BLaER1 treated with 17β-estradiol and CSF1 and Interleukin-3, amounts not matched to agents 10 nM and 100 nM (cell line): ENCODE data around the gene OCA2.

ENCODE experiments used
- H3K27ac ChIP-seq, 11 experiments: shearing (Covaris generic); formaldehyde crosslinking; 2 replicates each; pipeline ENCODE4 v1.8.1; 2022
- H3K27me3 ChIP-seq, 11 experiments: shearing (Covaris generic); formaldehyde crosslinking; 2 replicates each; pipeline ENCODE4 v1.8.1; 2022
- H3K36me3 ChIP-seq, 11 experiments: shearing (Covaris generic); formaldehyde crosslinking; 2 replicates each; pipeline ENCODE4 v1.8.1; 2022
- H3K4me1 ChIP-seq, 10 experiments: shearing (Covaris generic); formaldehyde crosslinking; 2 replicates each; pipeline ENCODE4 v1.8.1; 2022
- H3K4me2 ChIP-seq, 11 experiments: shearing (Covaris generic); formaldehyde crosslinking; 2 replicates each; pipeline ENCODE4 v1.8.1; 2022
- H3K4me3 ChIP-seq, 10 experiments: shearing (Covaris generic); formaldehyde crosslinking; 2 replicates each; pipeline ENCODE4 v1.8.1; 2022
- H3K9ac ChIP-seq, 11 experiments: shearing (Covaris generic); formaldehyde crosslinking; 2 replicates each; pipeline ENCODE4 v1.8.1; 2022
- H3K9me3 ChIP-seq, 11 experiments: shearing (Covaris generic); formaldehyde crosslinking; replicated peaks in 1 of 11; 2 replicates each; pipeline ENCODE4 v1.8.1; 2022
- H4K20me1 ChIP-seq, 11 experiments: shearing (Covaris generic); formaldehyde crosslinking; 2 replicates each; pipeline ENCODE4 v1.8.1; 2022
- Cebpa-rat ChIP-seq, 11 experiments: shearing (Covaris generic); IDR thresholded peaks; 2 replicates each; pipeline ENCODE4 v1.8.1; 2022

Gene OCA2

GRCh38 chr15:28022961-28023360 is 76.2 kb downstream of the OCA2 start:
- H3K9me3 ChIP-seq, result peaks cover 0 to 10% (median 4%) of the 10 kb centered on the region in 11 experiments; a peak in 8 of 22 replicates
- peak overlapping the region in 5 of 11 experiments; percentile 4 to 37 (median 13); a peak in 3 of 22 replicates for H3K4me2 ChIP-seq
- no peak for TF ChIP-seq Cebpa-rat (IDR thresholded peaks at IDR 0.05)
- no peak overlapping the region for H3K9ac ChIP-seq
- H3K27ac ChIP-seq, result no peak overlapping the region
- H3K36me3 ChIP-seq, result no peaks in the 10 kb centered on the region
- no peaks in the 10 kb centered on the region for H3K27me3 ChIP-seq
- H3K4me3 ChIP-seq, result no peak overlapping the region
- peaks cover 0 to 41% (median 16%) of the 10 kb centered on the region in 10 experiments; a peak in 15 of 20 replicates for H3K4me1 ChIP-seq
- no peaks in the 10 kb centered on the region; a peak in 2 of 22 replicates for H4K20me1 ChIP-seq

GRCh38 chr15:28022181-28022580 is 76.9 kb downstream of the OCA2 start:
- Histone ChIP-seq H3K36me3 (no peaks in the 10 kb centered on the region), H3K27me3 (no peaks in the 10 kb centered on the region), H3K9me3 (peaks cover 0 to 10% (median 4%) of the 10 kb centered on the region in 11 experiments; a peak in 8 of 22 replicates), H3K27ac (no peak overlapping the region), H3K9ac (no peak overlapping the region), H3K4me1 (peaks cover 0 to 49% (median 24%) of the 10 kb centered on the region in 10 experiments; a peak in 16 of 20 replicates), H3K4me2 (peak overlapping the region in 6 of 11 experiments; percentile 17 to 66 (median 54); a peak in 7 of 22 replicates), H3K4me3 (no peak overlapping the region), H4K20me1 (no peaks in the 10 kb centered on the region; a peak in 2 of 22 replicates)
- TF ChIP-seq Cebpa-rat (IDR thresholded peaks at IDR 0.05), result no peak

- Histone ChIP-seq H3K4me2 (peak overlapping the region in 9 of 11 experiments; percentile 8 to 66 (median 43); a peak in 15 of 22 replicates), H3K4me1 (peaks cover 0 to 53% (median 28%) of the 10 kb centered on the region in 10 experiments; a peak in 16 of 20 replicates), H3K36me3 (no peaks in the 10 kb centered on the region)
Measured at GRCh38 chr15:28021281-28022039, 77.7 kb downstream of the OCA2 start.

GRCh38 chr15:28020644-28021043 is 78.5 kb downstream of the OCA2 start:
- H4K20me1 ChIP-seq, result no peaks in the 10 kb centered on the region; a peak in 2 of 22 replicates

More at GRCh38 chr15:28021281-28022039, 77.7 kb downstream of the OCA2 start:
- H3K27me3 ChIP-seq, result no peaks in the 10 kb centered on the region
- H4K20me1 ChIP-seq, result no peaks in the 10 kb centered on the region; a peak in 2 of 22 replicates
- TF ChIP-seq Cebpa-rat (IDR thresholded peaks at IDR 0.05), result no peak
- H3K9ac ChIP-seq, result no peak overlapping the region
- H3K27ac ChIP-seq, result no peak overlapping the region
- H3K4me3 ChIP-seq, result no peak overlapping the region
- peaks cover 0 to 4% (median 0%) of the 10 kb centered on the region in 11 experiments; a peak in 5 of 22 replicates for H3K9me3 ChIP-seq

GRCh38 chr15:28019594-28020309 is 79.4 kb downstream of the OCA2 start:
- peaks cover 0 to 53% (median 28%) of the 10 kb centered on the region in 10 experiments; a peak in 16 of 20 replicates for H3K4me1 ChIP-seq
- H3K4me2 ChIP-seq, result no peak overlapping the region
- no peaks in the 10 kb centered on the region for H3K27me3 ChIP-seq
- H3K36me3 ChIP-seq, result no peaks in the 10 kb centered on the region
- H3K9me3 ChIP-seq, result no peaks in the 10 kb centered on the region
- no peak overlapping the region for H3K4me3 ChIP-seq
- no peak overlapping the region for H3K27ac ChIP-seq
- H3K9ac ChIP-seq, result no peak overlapping the region
- H4K20me1 ChIP-seq, result no peaks in the 10 kb centered on the region; a peak in 2 of 22 replicates
- TF ChIP-seq Cebpa-rat (IDR thresholded peaks at IDR 0.05), result no peak

More at GRCh38 chr15:28020644-28021043, 78.5 kb downstream of the OCA2 start:
- Histone ChIP-seq H3K27me3 (no peaks in the 10 kb centered on the region), H3K9me3 (no peaks in the 10 kb centered on the region), H3K9ac (no peak overlapping the region), H3K4me2 (no peak overlapping the region), H3K27ac (no peak overlapping the region), H3K4me1 (peaks cover 0 to 53% (median 28%) of the 10 kb centered on the region in 10 experiments; a peak in 16 of 20 replicates), H3K4me3 (no peak overlapping the region), H3K36me3 (no peaks in the 10 kb centered on the region)
- no peak for TF ChIP-seq Cebpa-rat (IDR thresholded peaks at IDR 0.05)

- H4K20me1 ChIP-seq, result no peaks in the 10 kb centered on the region; a peak in 2 of 22 replicates
- H3K9me3 ChIP-seq, result no peaks in the 10 kb centered on the region
- no peak overlapping the region for H3K9ac ChIP-seq
- H3K4me2 ChIP-seq, result peak overlapping the region in 1 of 11 experiments; percentile 66; a peak in 2 of 22 replicates
- H3K27ac ChIP-seq, result no peak overlapping the region
- H3K4me1 ChIP-seq, result peaks cover 0 to 42% (median 28%) of the 10 kb centered on the region in 10 experiments; a peak in 16 of 20 replicates
- TF ChIP-seq Cebpa-rat (IDR thresholded peaks at IDR 0.05), result no peak
- no peaks in the 10 kb centered on the region for H3K36me3 ChIP-seq
- no peaks in the 10 kb centered on the region for H3K27me3 ChIP-seq
- no peak overlapping the region for H3K4me3 ChIP-seq
Measured at GRCh38 chr15:28018291-28019044, 80.6 kb downstream of the OCA2 start.

- TF ChIP-seq Cebpa-rat (IDR thresholded peaks at IDR 0.05), result no peak
- H3K4me2 ChIP-seq, result peak overlapping the region in 8 of 11 experiments; percentile 61 to 76 (median 68); a peak in 17 of 22 replicates
Measured at GRCh38 chr15:28017423-28017924, 81.6 kb downstream of the OCA2 start.

GRCh38 chr15:28015855-28016254 is 83.3 kb downstream of the OCA2 start:
- TF ChIP-seq Cebpa-rat (IDR thresholded peaks at IDR 0.05), result no peak
- H3K27me3 ChIP-seq, result no peaks in the 10 kb centered on the region
- no peak overlapping the region for H3K9ac ChIP-seq
- H3K27ac ChIP-seq, result no peak overlapping the region
- H3K4me3 ChIP-seq, result no peak overlapping the region
- no peaks in the 10 kb centered on the region for H4K20me1 ChIP-seq
- H3K9me3 ChIP-seq, result no peaks in the 10 kb centered on the region
- H3K4me2 ChIP-seq, result no peak overlapping the region
- peaks cover 0 to 20% (median 12%) of the 10 kb centered on the region in 10 experiments; a peak in 14 of 20 replicates for H3K4me1 ChIP-seq
- no peaks in the 10 kb centered on the region for H3K36me3 ChIP-seq

More at GRCh38 chr15:28017423-28017924, 81.6 kb downstream of the OCA2 start:
- Histone ChIP-seq H3K27ac (no peak overlapping the region), H3K27me3 (no peaks in the 10 kb centered on the region), H3K4me3 (no peak overlapping the region), H3K9me3 (no peaks in the 10 kb centered on the region), H3K36me3 (no peaks in the 10 kb centered on the region), H4K20me1 (no peaks in the 10 kb centered on the region; a peak in 2 of 22 replicates), H3K9ac (no peak overlapping the region; a peak in 1 of 22 replicates), H3K4me1 (peaks cover 0 to 36% (median 26%) of the 10 kb centered on the region in 10 experiments; a peak in 16 of 20 replicates)
